IMR-90 (cell line): ENCODE measurements around the gene MRTFA. TPM values are rescaled to one million over a fixed set of nuclear protein-coding genes. Genes with fewer than 3 reads are reported as not detected.

Source experiments
- ATAC-seq: fragments of 200-7000 bp; cut with Tn5 transposase; 2 replicates; pipeline ENCODE4 v1.9.1; 2020; ENCODE audit warnings: low read depth, mild to moderate bottlenecking, moderate library complexity
- BruUV-seq: library from RNA; stranded (reverse); fragments of 400-500 nt; replicated peaks from 2 replicates; lab custom pipeline; 2021; lab: Mats Ljungman, UMichigan
- CTCF ChIA-PET: fragments of 300-600 bp; formaldehyde crosslinking; extraction: SDS; loops from one replicate; lab custom pipeline; 2021; ENCODE audit warnings: antibody characterized with exemption; lab: Yijun Ruan, JAX
- POLR2A ChIA-PET: fragments of 300-600 bp; sonication (Branson Sonifier 250); formaldehyde crosslinking; loops from one replicate; lab custom pipeline; 2022; ENCODE audit warnings: antibody characterized with exemption; ENCODE audit not compliant: unreplicated experiment; lab: Charles Lee
- DNase-seq: peaks from one replicate; pipeline ENCODE4 v3.0.0; 2013
- H2AFZ ChIP-seq: replicated peaks from 2 replicates; pipeline ENCODE3; 2013; ENCODE audit warnings: low read length, mild to moderate bottlenecking; ENCODE audit not compliant: poor library complexity
- H2AK5ac ChIP-seq: 2 replicates; pipeline ENCODE4 v1.6.1; 2013; ENCODE audit warnings: low read depth, low read length, inconsistent platforms
- H2AK9ac ChIP-seq: replicated peaks from 2 replicates; pipeline ENCODE3; 2013; ENCODE audit warnings: mild to moderate bottlenecking, low read depth, low read length, moderate library complexity; ENCODE audit not compliant: poor library complexity
- H2BK120ac ChIP-seq: 2 replicates; pipeline ENCODE4 v1.6.1; 2013; ENCODE audit warnings: low read depth, low read length, inconsistent platforms
- H2BK15ac ChIP-seq: 3 replicates; pipeline ENCODE4 v1.6.1; 2013; ENCODE audit warnings: low read depth, low read length, inconsistent platforms
- H2BK20ac ChIP-seq: 2 replicates; pipeline ENCODE4 v1.6.1; 2013; ENCODE audit warnings: low read depth, mild to moderate bottlenecking, inconsistent platforms, low read length, moderate library complexity
- H2BK5ac ChIP-seq: 2 replicates; pipeline ENCODE4 v1.6.1; 2013; ENCODE audit warnings: mild to moderate bottlenecking, low read depth, low read length, inconsistent platforms; ENCODE audit not compliant: poor library complexity, severe bottlenecking
- H3K14ac ChIP-seq: replicated peaks from 2 replicates; pipeline ENCODE4 v1.6.1; 2013; ENCODE audit warnings: low read depth, low read length, inconsistent platforms
- H3K18ac ChIP-seq: 2 replicates; pipeline ENCODE4 v1.6.1; 2013; ENCODE audit warnings: low read depth, low read length, control low read depth
- H3K23ac ChIP-seq: 2 replicates; pipeline ENCODE4 v1.6.1; 2013; ENCODE audit warnings: low read depth, low read length, inconsistent platforms
- H3K27ac ChIP-seq: 2 replicates; pipeline ENCODE4 v1.5.1; 2013; ENCODE audit warnings: mild to moderate bottlenecking, control low read depth, low read length; ENCODE audit not compliant: insufficient read depth
- H3K27me3 ChIP-seq: 2 replicates; pipeline ENCODE4 v1.6.1; 2013; ENCODE audit warnings: low read length; ENCODE audit not compliant: control insufficient read depth, insufficient read depth
- H3K36me3 ChIP-seq: 2 replicates; pipeline ENCODE4 v1.6.1; 2013; ENCODE audit warnings: low read length, mixed read lengths; ENCODE audit not compliant: control insufficient read depth, insufficient read depth
- H3K4ac ChIP-seq: 2 replicates; pipeline ENCODE4 v1.6.1; 2013; ENCODE audit warnings: low read depth, low read length, inconsistent platforms
- H3K4me1 ChIP-seq: 2 replicates; pipeline ENCODE4 v1.6.1; 2013; ENCODE audit warnings: low read length, mixed read lengths; ENCODE audit not compliant: control insufficient read depth, insufficient read depth
- H3K4me2 ChIP-seq: 2 replicates; pipeline ENCODE4 v1.6.1; 2013; ENCODE audit warnings: low read depth, mild to moderate bottlenecking, control low read depth, low read length, moderate library complexity
- H3K4me3 ChIP-seq: 2 replicates; pipeline ENCODE4 v1.5.1; 2013; ENCODE audit warnings: low read depth, mild to moderate bottlenecking, control low read depth, low read length, moderate library complexity; ENCODE audit not compliant: insufficient read depth
- H3K56ac ChIP-seq: 2 replicates; pipeline ENCODE4 v1.6.1; 2013; ENCODE audit warnings: low read length, inconsistent platforms; ENCODE audit not compliant: insufficient read depth; ENCODE audit errors: extremely low read depth
- H3K79me1 ChIP-seq, 2 experiments: 2 replicates each; pipeline ENCODE4 v1.6.1; 2013; ENCODE audit warnings: low read length in 2 of 2, inconsistent platforms in 1 of 2, low read depth in 1 of 2
- H3K9ac ChIP-seq: 2 replicates; pipeline ENCODE4 v1.6.1; 2013; ENCODE audit warnings: low read depth, low read length, control low read depth
- H3K9me1 ChIP-seq: 2 replicates; pipeline ENCODE4 v1.6.1; 2013; ENCODE audit warnings: low read length, inconsistent platforms; ENCODE audit not compliant: insufficient read depth
- H3K9me3 ChIP-seq: 2 replicates; pipeline ENCODE4 v1.6.1; 2013; ENCODE audit warnings: low read length; ENCODE audit not compliant: control insufficient read depth, insufficient read depth
- H4K20me1 ChIP-seq: 2 replicates; pipeline ENCODE4 v1.6.1; 2013; ENCODE audit warnings: low read length, inconsistent platforms; ENCODE audit not compliant: insufficient read depth
- H4K5ac ChIP-seq: 2 replicates; pipeline ENCODE4 v1.6.1; 2013; ENCODE audit warnings: mild to moderate bottlenecking, low read depth, low read length, control low read depth
- H4K8ac ChIP-seq, 2 experiments: 2 replicates each; pipeline ENCODE4 v1.6.1; 2013; ENCODE audit warnings: low read depth in 2 of 2, low read length in 2 of 2, control low read depth in 1 of 2, inconsistent platforms in 1 of 2
- H4K91ac ChIP-seq: 2 replicates; pipeline ENCODE4 v1.6.1; 2013; ENCODE audit warnings: low read depth, low read length, inconsistent platforms; ENCODE audit not compliant: insufficient read depth
- CTCF ChIP-seq: conservative IDR thresholded peaks from 2 replicates; pipeline ENCODE4 v1.5.1; 2012; ENCODE audit warnings: mild to moderate bottlenecking, low read depth, low read length, improper control_type of control experiment
- ELK1 ChIP-seq: fragments of 150-350 bp; IDR thresholded peaks from 2 replicates; pipeline ENCODE4 v1.6.1; 2016; ENCODE audit warnings: low read depth, mild to moderate bottlenecking, low read length, moderate library complexity, borderline replicate concordance
- MAZ ChIP-seq: IDR thresholded peaks from 2 replicates; pipeline ENCODE4 v1.6.1; 2012; ENCODE audit warnings: low read depth, mild to moderate bottlenecking, low read length, improper control_type of control experiment, moderate library complexity, borderline replicate concordance
- MXI1 ChIP-seq: IDR thresholded peaks from 2 replicates; pipeline ENCODE4 v1.6.1; 2012; ENCODE audit warnings: low read depth, mild to moderate bottlenecking, low read length, moderate library complexity, borderline replicate concordance
- NFE2L2 ChIP-seq: fragments of 150-350 bp; IDR thresholded peaks from 2 replicates; pipeline ENCODE4 v1.6.1; 2016; ENCODE audit warnings: low read depth, mild to moderate bottlenecking, low read length
- RAD21 ChIP-seq: IDR thresholded peaks from 2 replicates; pipeline ENCODE4 v1.6.1; 2012; ENCODE audit warnings: low read length, improper control_type of control experiment
- RCOR1 ChIP-seq: IDR thresholded peaks from 2 replicates; pipeline ENCODE4 v1.6.1; 2012; ENCODE audit warnings: mild to moderate bottlenecking, low read length, improper control_type of control experiment; ENCODE audit not compliant: insufficient replicate concordance
- SMC3 ChIP-seq: fragments of 150-350 bp; IDR thresholded peaks from 2 replicates; pipeline ENCODE4 v1.6.1; 2016; ENCODE audit warnings: low read depth, mild to moderate bottlenecking, antibody characterized with exemption, low read length, moderate library complexity
- USF2 ChIP-seq: fragments of 150-350 bp; IDR thresholded peaks from 2 replicates; pipeline ENCODE4 v1.6.1; 2017; ENCODE audit warnings: mild to moderate bottlenecking, antibody characterized with exemption, low read length, low read depth
- WGBS, 2 experiments: methylation state at CpG; one replicate each; pipeline versions ENCODE4 v1.1.5 to v1.1.7; 2013; ENCODE audit warnings: missing lambda C conversion rate in 2 of 2; ENCODE audit not compliant: insufficient read length in 1 of 2; ENCODE audit errors: extremely low coverage in 2 of 2; 5-methylcytosine and 5-hydroxymethylcytosine counted together
- dilution Hi-C: fragments of 300-500 bp; cut with HindIII; formaldehyde crosslinking; loops from one replicate; pipeline ENCODE4 v1.14.3; 2018; ENCODE audit warnings: low sequenced_read_pairs; ENCODE audit not compliant: unreplicated experiment
- in situ Hi-C: fragments of 300-500 bp; cut with MboI; formaldehyde crosslinking; loops from 3 replicates; pipeline ENCODE4 v1.14.3; 2019; ENCODE audit warnings: low sequenced_read_pairs, inconsistent platforms, mixed read lengths
- intact Hi-C: fragments of 100-400 bp; cut with micrococcal nuclease; formaldehyde crosslinking; loops from 2 replicates; pipeline ENCODE4 v1.10.0; 2022
- polyA plus RNA-seq, 3 experiments: library from polyadenylated mRNA; depleted of rRNA; stranded (reverse); fragments of >200 nt; gene quantifications; 2 replicates each; pipeline ENCODE4 v1.2.3, GENCODE V29; 2012; ENCODE audit warnings: low replicate concordance in 1 of 3
- total RNA-seq: library from RNA; depleted of rRNA; stranded (reverse); fragments of >200 nt; gene quantifications from 2 replicates; pipeline ENCODE4 v1.2.3, GENCODE V29; 2012

Gene MRTFA
- total and polyA plus RNA-seq, 2 of the 4 experiments (the other 2 are of a cell fraction): 12.5 to 17.2 TPM

GRCh38 chr22:40517631-40518030, 118.9 kb downstream of the MRTFA start:
- Histone ChIP-seq H2BK20ac (no peak overlapping the region), H2BK120ac (no peak overlapping the region), H3K14ac (no peak overlapping the region), H3K27ac (no peak overlapping the region), H3K9me1 (peaks cover 14% of the 10 kb centered on the region; the same call in 1 of the 2 replicates), H3K4me1 (peaks cover 5% of the 10 kb centered on the region; the same call in 1 of the 2 replicates), H4K8ac (no peak overlapping the region), H3K9me3 (peaks cover 3% of the 10 kb centered on the region; the same call in 1 of the 2 replicates), H3K23ac (no peak overlapping the region), H3K79me1 (peaks cover 35 to 82% of the 10 kb centered on the region in 2 experiments), H3K9ac (no peak overlapping the region), H4K91ac (no peak overlapping the region), H4K20me1 (no peaks in the 10 kb centered on the region), H3K4ac (no peak overlapping the region), H3K4me3 (no peak overlapping the region), H2AK9ac (no peak overlapping the region), H2AK5ac (no peak overlapping the region), H2AFZ (no peak overlapping the region), H2BK15ac (no peak overlapping the region), H3K4me2 (no peak overlapping the region), H2BK5ac (no peak overlapping the region), H3K18ac (no peak overlapping the region), H3K56ac (no peak overlapping the region), H3K36me3 (peaks cover 2% of the 10 kb centered on the region; the same call in 1 of the 2 replicates), H4K5ac (no peak overlapping the region), H3K27me3 (no peaks in the 10 kb centered on the region)
- no peak for TF ChIP-seq RAD21
- no peak for TF ChIP-seq RCOR1
- no peak for TF ChIP-seq CTCF
- TF ChIP-seq MAZ: no peak
- TF ChIP-seq USF2: no peak
- TF ChIP-seq SMC3: no peak
- no peak for TF ChIP-seq MXI1
- TF ChIP-seq ELK1: no peak
- no peak for TF ChIP-seq NFE2L2
- ATAC-seq: no peak
- CTCF ChIA-PET: interaction anchor here (0.6 kb wide), 1 partner anchor 1312 kb away, joined by 6 read pairs; no protein-coding TSS in a partner anchor
- POLR2A ChIA-PET: interaction anchor here (0.7 kb wide), 1 partner anchor 60 kb away, joined by 3 read pairs; no protein-coding TSS in a partner anchor
- no TSS peak for BruUV-seq
- no peak for DNase-seq
- WGBS, 2 experiments: no CpG with 5 or more reads among the region's 3 CpGs
- dilution Hi-C loops: no loop called here
- in situ Hi-C loops: no loop called here
- intact Hi-C loops: no loop called here
